NCI-H1092 treated with DMSO at 0.1 percent for 48 hours (cell line): ENCODE measurements around the gene MAP3K6.
A peak's percentile ranks its signal among the peaks of the same experiment; 100 is the strongest.

Experiments
- DNase-seq: peaks from one replicate; lab custom pipeline; 2025; lab: John Stamatoyannopoulos, UW

MAP3K6 gene

DNA sequence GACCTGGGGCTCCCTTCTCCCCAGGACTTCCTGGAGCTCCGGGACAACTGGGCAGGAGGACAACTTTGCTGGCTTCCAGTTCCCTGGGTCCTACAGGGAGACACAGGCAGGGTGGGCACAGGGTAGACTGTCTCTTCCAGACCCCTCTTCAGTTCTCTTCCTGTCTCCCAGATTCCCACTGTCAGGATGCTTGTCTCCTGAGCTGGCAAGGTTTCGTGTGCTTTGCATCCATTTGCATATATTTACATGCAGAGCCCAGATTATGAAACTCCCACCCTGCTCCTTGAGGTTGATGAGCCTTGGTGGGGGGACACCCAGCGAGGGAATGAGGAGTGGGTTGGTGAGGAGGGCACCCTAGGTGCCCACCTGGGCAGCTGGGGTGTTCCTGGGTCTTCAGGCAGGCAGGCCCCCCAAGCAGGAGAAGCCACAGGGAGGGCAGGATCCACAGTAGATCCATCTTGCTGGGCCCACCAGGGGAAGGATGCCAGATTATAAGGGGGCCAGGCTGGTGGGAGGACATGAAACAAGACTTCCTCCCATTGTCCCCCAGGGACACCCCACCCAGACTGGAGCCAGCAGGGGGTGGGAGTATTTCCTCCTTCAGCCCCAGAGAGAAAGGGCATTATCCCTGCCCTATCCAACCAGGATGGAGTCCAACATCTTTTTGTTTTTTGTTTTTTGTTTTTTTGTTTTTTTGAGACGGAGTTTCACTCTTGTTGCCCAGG lies 7.8 kb upstream of the MAP3K6 start, which contains the start of gene FCN3:
FCN3 (minus strand) TSS at position 463 of the 725 bp plus-strand sequence; CDS start at position 457, 6 bp downstream.
- no peak for DNase-seq

- no peak for DNase-seq
These were observed 6.3 kb upstream of the MAP3K6 start for GRCh38 chr1:27372808-27373690.

- no peak for DNase-seq
These were observed 5.5 kb upstream of the MAP3K6 start for GRCh38 chr1:27372022-27372807.

GRCh38 chr1:27368869-27369582 lies 2.3 kb upstream of the MAP3K6 start:
- no peak for DNase-seq

DNA sequence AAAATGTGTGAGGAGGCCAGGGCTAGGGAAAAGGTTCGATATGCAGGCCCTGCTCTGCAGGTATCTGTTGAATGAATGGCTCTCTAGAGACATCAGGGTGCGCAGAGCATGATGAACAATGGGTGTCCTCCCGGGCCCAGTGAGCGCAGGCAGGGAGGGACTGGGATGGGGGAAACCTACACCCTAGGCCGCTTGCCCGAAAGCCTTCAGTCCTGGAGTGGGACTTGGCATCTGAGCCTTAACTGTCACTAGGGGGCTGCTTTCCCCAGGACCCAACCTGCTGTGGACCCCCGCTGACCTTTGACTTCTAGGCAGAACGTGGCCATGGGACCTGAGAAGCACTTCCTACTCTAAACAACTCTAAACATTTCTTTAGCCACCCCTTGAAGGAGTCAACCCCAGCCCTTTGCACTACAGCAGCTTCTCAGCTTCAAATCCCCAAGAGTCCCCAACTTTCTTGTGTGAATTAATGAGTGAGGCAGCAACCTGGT lies 444 bp upstream of the MAP3K6 start:
- no peak for DNase-seq

GRCh38 chr1:27366113-27366410 lies 699 bp downstream of the MAP3K6 start:
- DNase-seq: peak; percentile 36

- peak; percentile 53 for DNase-seq
These were observed 1.2 kb downstream of the MAP3K6 start for GRCh38 chr1:27365372-27366112.

DNA sequence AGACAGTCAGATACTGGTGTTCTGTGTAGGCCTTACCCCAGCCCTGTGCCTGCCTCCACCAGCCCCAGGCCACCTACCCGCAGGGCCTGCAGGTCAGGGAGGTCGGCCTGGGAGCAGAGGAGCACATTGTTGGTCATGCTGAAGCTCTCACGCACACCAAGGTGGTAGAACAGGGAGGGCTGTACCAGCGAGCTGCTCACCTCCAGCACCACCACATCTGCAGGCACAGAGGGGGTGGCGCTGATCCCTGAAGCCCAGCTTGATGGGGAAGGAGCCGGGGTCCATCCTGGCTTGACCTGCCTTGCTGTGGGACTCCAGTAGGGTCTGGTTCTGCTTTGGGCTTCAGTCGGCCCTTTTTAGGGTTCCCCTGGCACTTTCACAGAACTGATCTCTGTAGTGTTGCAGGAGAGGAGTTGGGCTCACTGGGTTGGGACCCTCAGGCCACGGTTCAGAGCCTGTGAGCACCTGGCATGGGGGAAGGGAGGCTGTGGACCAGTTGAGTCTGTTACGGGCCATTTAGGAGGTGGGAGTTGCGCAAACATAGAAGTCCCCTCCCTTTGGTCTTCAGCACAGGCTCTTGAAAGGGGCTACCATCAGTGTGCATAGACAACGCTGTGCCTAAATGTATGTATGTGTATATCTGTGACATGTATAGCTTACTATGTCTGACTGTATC lies 1.9 kb downstream of the MAP3K6 start:
- no peak for DNase-seq

- no peak for DNase-seq
These were observed 2.7 kb downstream of the MAP3K6 start for GRCh38 chr1:27363766-27364695.

GRCh38 chr1:27361553-27361952 lies 5.2 kb downstream of the MAP3K6 start:
- DNase-seq: no peak

- DNase-seq: no peak
These were observed 5.7 kb downstream of the MAP3K6 start for GRCh38 chr1:27361044-27361402.

DNA sequence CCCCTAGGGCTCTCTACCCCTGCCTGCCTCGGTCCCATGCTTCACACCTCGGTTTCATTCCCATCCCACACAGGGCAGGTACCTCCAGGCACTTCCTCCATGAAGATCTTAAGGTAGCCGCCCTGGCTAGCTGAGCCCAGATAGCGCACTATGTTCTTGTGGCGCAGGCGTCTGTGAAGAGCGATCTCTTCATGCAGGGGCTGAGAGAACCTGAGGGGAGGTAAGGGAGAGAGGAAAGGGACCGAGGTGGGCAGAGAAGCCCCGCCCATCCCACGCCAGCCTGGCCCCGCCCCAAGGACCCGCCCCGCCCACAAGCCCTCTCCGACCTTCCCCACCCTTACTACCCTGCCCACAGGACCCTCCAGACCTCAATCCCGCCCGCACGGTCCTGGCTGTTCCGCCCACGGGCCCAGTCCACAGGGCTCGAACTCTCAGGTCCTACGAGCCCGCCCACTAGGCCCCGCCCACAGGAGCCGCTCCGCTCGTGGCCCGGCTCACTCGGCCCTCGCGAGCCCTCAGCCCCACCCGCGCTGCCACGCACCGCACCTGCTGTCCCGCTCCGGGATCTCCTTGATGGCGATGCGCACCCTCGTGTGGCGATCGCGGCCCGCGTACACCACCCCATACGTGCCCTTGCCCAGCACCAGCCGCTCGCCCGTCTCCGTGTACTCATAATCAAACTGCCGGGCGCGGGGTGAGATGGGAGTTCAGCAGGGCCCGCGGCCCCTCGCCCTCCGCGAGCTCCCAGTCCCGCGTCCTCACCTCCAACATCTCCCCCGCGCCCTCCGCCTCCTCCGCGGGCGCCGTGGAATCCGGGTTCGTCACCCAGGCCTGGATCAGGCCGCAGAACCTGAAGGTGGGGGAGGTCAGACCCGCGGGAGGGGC lies 6.4 kb downstream of the MAP3K6 start:
- no peak for DNase-seq

- no peak for DNase-seq
These were observed 7.0 kb downstream of the MAP3K6 start for GRCh38 chr1:27359822-27360158.

DNA sequence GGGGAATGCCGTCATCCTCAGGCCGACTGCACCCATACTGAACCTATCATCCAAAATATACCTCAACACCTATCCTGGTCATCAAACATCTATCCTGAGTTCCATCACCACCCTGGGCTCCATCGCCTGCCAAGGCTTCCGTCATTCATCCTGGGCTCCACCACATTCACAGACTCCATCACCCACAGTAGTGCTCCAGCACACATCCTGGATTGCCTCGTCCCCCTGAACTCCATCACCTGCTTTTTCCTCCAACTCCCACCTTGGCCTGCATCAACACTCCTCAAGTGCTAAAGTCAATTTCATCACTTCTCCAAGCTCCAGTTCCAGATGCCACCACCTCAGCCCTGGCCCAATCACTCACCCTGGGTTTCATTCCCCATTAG lies 7.8 kb downstream of the MAP3K6 start:
- no peak for DNase-seq

DNA sequence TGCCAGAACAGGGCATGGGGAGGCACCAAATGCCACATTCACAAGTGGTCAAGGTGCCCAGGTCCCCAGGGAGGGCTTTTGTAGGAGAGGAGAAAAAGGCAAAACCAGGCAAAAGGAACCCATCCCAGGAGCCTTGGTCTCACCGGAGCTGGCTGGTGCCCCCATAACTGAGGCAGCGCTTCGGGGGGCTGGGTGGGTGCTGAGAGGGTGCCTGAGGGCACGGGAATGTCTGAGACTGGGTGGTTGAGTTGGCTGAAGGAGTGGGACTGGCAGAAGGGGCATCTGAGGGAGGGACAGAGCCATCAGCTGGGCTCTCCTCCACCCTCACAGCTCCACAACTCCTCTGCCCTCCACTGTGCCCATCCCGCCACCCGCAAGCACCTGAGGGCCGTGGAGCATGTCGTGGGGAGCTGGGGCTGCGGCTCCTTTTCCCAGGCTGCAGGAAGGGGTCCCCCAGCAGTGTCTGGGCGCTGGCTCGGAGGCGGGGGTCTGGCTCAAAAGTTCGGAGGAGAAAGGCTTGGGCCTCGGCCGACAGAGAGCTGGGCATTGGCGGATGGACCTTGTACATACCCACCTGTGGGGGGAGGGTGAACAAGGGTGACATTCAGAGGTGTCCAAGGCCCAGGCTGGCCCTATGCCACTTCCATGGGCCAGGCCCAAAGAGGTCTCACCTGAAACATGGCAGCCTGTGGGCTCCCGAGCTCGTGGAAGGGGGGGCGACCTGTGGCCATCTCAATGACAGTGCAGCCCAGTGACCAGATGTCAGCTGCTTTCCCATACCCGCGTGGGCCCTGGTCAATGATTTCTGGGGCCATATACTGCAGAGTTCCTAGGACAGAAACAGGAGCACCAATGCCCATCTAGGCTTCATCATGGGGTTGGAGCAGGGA lies 8.5 kb downstream of the MAP3K6 start:
- DNase-seq: no peak

DNA sequence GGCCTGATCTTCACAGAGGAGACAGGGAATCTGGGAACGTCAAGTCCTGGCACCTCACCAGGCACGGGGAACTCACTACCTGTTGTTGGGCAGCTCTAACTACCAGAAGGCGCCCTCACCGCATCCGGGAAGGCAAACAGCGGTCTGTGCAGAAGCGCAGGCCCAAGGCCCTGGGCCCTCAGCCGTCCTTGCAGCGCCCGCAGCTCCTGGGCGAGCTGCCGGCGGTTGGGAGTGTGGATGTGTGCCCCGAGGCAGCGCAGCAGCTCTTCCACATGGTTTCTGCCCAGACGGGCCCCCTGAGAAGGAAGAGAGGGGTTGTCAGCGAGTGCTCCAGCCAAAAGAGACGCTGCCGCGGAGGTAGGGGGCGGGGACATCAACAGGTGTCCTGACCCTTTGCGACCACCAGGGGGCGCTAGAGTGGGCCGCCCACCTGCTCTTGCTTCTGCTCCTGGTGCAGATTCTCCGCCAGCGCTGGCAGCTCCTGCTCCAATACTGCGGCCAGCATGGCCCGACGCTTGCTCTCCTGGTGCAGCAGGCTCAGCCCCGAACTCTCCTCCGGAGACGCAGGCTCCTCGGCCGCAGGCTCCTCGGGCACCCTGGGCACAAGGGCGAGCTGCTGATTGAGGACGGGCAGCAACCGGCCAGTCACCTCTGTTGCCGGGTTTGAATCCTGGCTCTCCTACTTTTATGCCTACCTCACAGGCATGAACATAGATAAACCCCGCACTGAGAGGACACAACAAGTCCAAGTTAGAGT lies 9.3 kb downstream of the MAP3K6 start:
- peak; percentile 77 for DNase-seq
